OCI-LY1 (cell line): Measurements from ENCODE around the gene PPP1R14C.

ENCODE experiments used
- CTCF ChIP-seq: fragments of 200-600 bp; sonication (generic), shearing (Covaris generic); IDR thresholded peaks from 2 replicates; pipeline ENCODE4 v1.5.1; 2017; ENCODE audit warnings: mild to moderate bottlenecking, antibody characterized with exemption, low read length, moderate library complexity, mixed read lengths
- EZH2 ChIP-seq: fragments of 200-600 bp; sonication (generic), shearing (Covaris generic); IDR thresholded peaks from 2 replicates; pipeline ENCODE4 v1.8.0; 2017; ENCODE audit warnings: borderline replicate concordance, mixed run types, mild to moderate bottlenecking, antibody characterized with exemption, low read length, moderate library complexity, mixed read lengths

DNA sequence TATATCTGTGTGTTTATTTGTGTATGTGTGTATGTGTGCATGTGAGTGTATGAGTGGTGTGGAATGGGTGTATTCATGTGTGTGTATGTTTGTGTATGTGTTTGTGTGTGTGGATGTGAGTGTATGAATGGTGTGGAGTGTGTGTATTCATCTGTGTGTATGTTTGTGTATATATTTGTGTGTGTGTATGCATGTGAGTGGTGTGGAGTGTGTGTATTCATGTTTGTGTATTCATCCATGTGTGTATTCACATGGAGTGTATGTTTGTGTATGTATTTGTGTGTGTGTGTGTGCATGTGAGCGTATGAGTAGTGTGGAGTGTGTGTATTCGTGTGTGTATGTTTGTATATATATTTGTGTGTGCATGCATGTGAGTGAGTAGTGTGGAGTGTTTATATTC is 66.6 kb downstream of the PPP1R14C start:
- TF ChIP-seq CTCF (no peak), EZH2 (no peak)
